Measurements from ENCODE around the gene SPTBN1. TPM values are rescaled to one million over a fixed set of nuclear protein-coding genes. Genes with fewer than 3 reads are reported as not detected.
A peak's percentile ranks its signal among the peaks of the same experiment; 100 is the strongest.

The SPTBN1 gene
- total and polyA plus RNA-seq, 2 of the 13 experiments (the other 11 are each of a cell fraction or from before 2014, with no cell fraction given), result 123 to 299 TPM

- peak; percentile 60 for TF ChIP-seq TCF7L2 (IDR thresholded peaks at IDR 0.05; ENCODE audit: low read depth, low read length)
- TF ChIP-seq KLF13 (CRISPR knock-in tag; IDR thresholded peaks at IDR 0.05), result no peak
- peak; percentile 79 for TF ChIP-seq TCF7 (IDR thresholded peaks at IDR 0.05; ENCODE audit: low read depth)
- TF ChIP-seq ZMYM4 (CRISPR knock-in tag; IDR thresholded peaks at IDR 0.05), result peak; percentile 58; the same call in 1 of the 2 replicates
- TF ChIP-seq NFKBIZ (CRISPR knock-in tag; IDR thresholded peaks at IDR 0.05), result peak; percentile 83; the same call in 1 of the 2 replicates
- TF ChIP-seq PHF8 (CRISPR knock-in tag; IDR thresholded peaks at IDR 0.05), result no peak; the same call in 1 of the 2 replicates
- TF ChIP-seq BATF2 (CRISPR knock-in tag; IDR thresholded peaks at IDR 0.05), result no peak
- peak; percentile 92; the same call in 1 of the 2 replicates for TF ChIP-seq ETV5 (CRISPR knock-in tag; IDR thresholded peaks at IDR 0.05; ENCODE audit: borderline replicate concordance)
- TF ChIP-seq CBFB (CRISPR knock-in tag; IDR thresholded peaks at IDR 0.05), result 0 out of 2 replicates have a peak, but pooled peaks have one; percentile 38
- peak; percentile 25; the same call in 1 of the 2 replicates for TF ChIP-seq ZBTB7B (CRISPR knock-in tag; IDR thresholded peaks at IDR 0.05)
- peak; percentile 39; the same call in 1 of the 2 replicates for TF ChIP-seq ZMYM3 (CRISPR knock-in tag; IDR thresholded peaks at IDR 0.05)
- TF ChIP-seq FOXK2 (IDR thresholded peaks at IDR 0.05), result 0 out of 2 replicates have a peak, but pooled peaks have one; percentile 40
- TF ChIP-seq ZNF17 (CRISPR knock-in tag; IDR thresholded peaks at IDR 0.05), result no peak
- TF ChIP-seq RXRB (CRISPR knock-in tag; IDR thresholded peaks at IDR 0.05; ENCODE audit: borderline replicate concordance), result peak; percentile 80
- peak; percentile 85 for TF ChIP-seq POLR2G (IDR thresholded peaks at IDR 0.05; ENCODE audit: low read depth, low read length)
- TF ChIP-seq BRCA1 (CRISPR knock-in tag; IDR thresholded peaks at IDR 0.05), result 0 out of 2 replicates have a peak, but pooled peaks have one; percentile 26
- TF ChIP-seq PITX1 (CRISPR knock-in tag; IDR thresholded peaks at IDR 0.05), result peak; percentile 60; the same call in 1 of the 2 replicates
- no peak for TF ChIP-seq RBM39 (IDR thresholded peaks at IDR 0.05; ENCODE audit: low read depth, low read length, poor library complexity, severe bottlenecking)
- TF ChIP-seq NR2F2 (IDR thresholded peaks at IDR 0.05; ENCODE audit: borderline replicate concordance, low read depth), result peak; percentile 90
- peak; percentile 38; the same call in 1 of the 2 replicates for TF ChIP-seq NFYB (CRISPR knock-in tag; IDR thresholded peaks at IDR 0.05)
- TF ChIP-seq SOX5 (CRISPR knock-in tag; IDR thresholded peaks at IDR 0.05; ENCODE audit: borderline replicate concordance), result peak; percentile 94
- TF ChIP-seq TAF1 (CRISPR knock-in tag; IDR thresholded peaks at IDR 0.05), result peak; percentile 61; the same call in 1 of the 2 replicates
- peak; percentile 30 for TF ChIP-seq RBM22 (optimal IDR thresholded peaks at IDR 0.05; ENCODE audit: low read length)
- no peak for TF ChIP-seq SMAD9 (CRISPR knock-in tag; IDR thresholded peaks at IDR 0.05)
- peak; percentile 87 for TF ChIP-seq RARA (CRISPR knock-in tag; IDR thresholded peaks at IDR 0.05)
- peak; percentile 53; the same call in 1 of the 2 replicates for TF ChIP-seq SP5 (CRISPR knock-in tag; IDR thresholded peaks at IDR 0.05; ENCODE audit: borderline replicate concordance, low read depth)
- peak; percentile 69; the same call in 1 of the 2 replicates for TF ChIP-seq ZNF574 (CRISPR knock-in tag; IDR thresholded peaks at IDR 0.05)
- no peak for TF ChIP-seq KDM1A (CRISPR knock-in tag; IDR thresholded peaks at IDR 0.05)
- 0 out of 2 replicates have a peak, but pooled peaks have one; percentile 47 for TF ChIP-seq SP140L (CRISPR knock-in tag; IDR thresholded peaks at IDR 0.05; ENCODE audit: borderline replicate concordance)
Observed at GRCh38 chr2:54555318-54555837, 99.3 kb downstream of the SPTBN1 start (continued).
